ENCODE measurements around the gene TRPM3. TPM values are rescaled to one million over a fixed set of nuclear protein-coding genes. Genes with fewer than 3 reads are reported as not detected.

The TRPM3 gene
- total and polyA plus RNA-seq, 9 of the 15 experiments (the other 6 are each of a cell fraction or from before 2014, with no cell fraction given) = 0.04 TPM; not detected in 8

DNA sequence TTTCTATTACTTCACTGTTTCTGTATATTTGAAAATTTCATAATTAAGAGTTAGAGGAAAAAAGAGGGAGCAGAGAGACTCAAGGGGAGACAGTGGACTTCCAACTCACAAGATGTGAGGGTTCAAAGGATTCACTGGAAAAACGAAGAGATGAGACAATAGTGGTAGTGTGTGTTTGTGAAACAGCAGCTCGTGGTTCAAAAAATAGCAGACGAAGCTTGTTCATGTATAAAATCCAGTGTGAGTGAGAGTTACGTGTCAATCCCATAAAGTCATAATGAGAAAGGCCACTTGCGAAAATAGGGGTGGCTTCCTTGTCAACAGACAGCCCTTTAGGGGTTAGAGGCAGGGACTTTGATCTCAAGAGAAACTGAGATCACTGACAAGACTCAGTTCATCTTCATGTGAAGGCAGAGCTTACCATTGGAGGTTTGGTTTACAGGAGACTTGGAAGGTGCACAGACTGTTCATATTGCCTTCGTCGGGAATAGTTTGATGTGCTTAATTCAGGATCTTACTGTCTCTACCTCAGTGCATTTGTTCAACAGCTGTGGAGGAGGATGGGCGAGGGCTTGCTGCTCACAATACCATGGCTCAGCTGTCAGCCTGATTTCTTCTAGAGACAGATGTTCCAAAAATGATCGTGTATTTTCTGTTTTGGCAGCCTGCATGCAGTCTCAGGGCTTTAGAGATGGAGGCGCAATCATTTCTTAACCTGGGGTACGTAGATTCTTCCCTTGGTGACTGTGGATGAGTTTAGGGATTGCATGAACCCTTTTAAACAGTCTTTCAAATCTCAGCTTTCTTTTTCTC lies 601.3 kb downstream of the TRPM3 start:
- Histone ChIP-seq H3K4me1 (replicated peaks in 1 of 2; ENCODE audit: control insufficient read depth in 2 of 2, insufficient read depth in 2 of 2, low read length in 2 of 2) (no peaks in the 10 kb centered on the region; a peak in 2 of 5 replicates), H3K36me3 (ENCODE audit: control insufficient read depth, insufficient read depth, low read length) (no peaks in the 10 kb centered on the region), H3K27me3 (ENCODE audit: control insufficient read depth in 2 of 2, insufficient read depth in 2 of 2, low read length in 2 of 2) (no peaks in the 10 kb centered on the region), H3K4me3 (no peak overlapping the region), H3K79me2 (ENCODE audit: control insufficient read depth, insufficient read depth, low read length) (no peaks in the 10 kb centered on the region), H4K20me1 (replicated peaks; ENCODE audit: control insufficient read depth, insufficient read depth, low read length) (no peaks in the 10 kb centered on the region), H3K9me3 (replicated peaks; ENCODE audit: control insufficient read depth, insufficient read depth, low read depth, low read length) (no peaks in the 10 kb centered on the region), H3K27ac (ENCODE audit: extremely low read depth, low read depth, low read length) (no peak overlapping the region), H3K9ac (ENCODE audit: insufficient read depth in 1 of 2, low read depth in 2 of 2, low read length in 2 of 2) (no peak overlapping the region), H3K9me1 (ENCODE audit: control insufficient read depth, insufficient read depth, low read length) (no peaks in the 10 kb centered on the region), H3K4me2 (ENCODE audit: insufficient read depth, low read length) (no peak overlapping the region), H2AFZ (ENCODE audit: low read depth, low read length) (no peak overlapping the region)
- intact Hi-C loops (cut with micrococcal nuclease) = no loop called here
- BruUV-seq (replicated peaks) = no TSS peak
- CTCF ChIA-PET (ENCODE audit: low intra/inter-chr PET ratio) = no interaction called here
- WGBS (ENCODE audit: insufficient coverage, low coverage, missing lambda C conversion rate) = 8% methylated on average over 9 of the region's 11 CpGs
- POLR2A ChIA-PET = interaction anchor here (0.9 kb wide), 1 partner anchor 180 kb away, joined by 3 read pairs; no protein-coding TSS in a partner anchor
- in situ Hi-C loops (cut with MboI) = no loop called here
- no peak for FAIRE-seq
- no peak for DNase-seq (ENCODE audit: extremely low read depth in 1 of 4, low spot score in 3 of 4)
- no peak for ATAC-seq
- TF ChIP-seq SNAPC5 (CRISPR knock-in tag; IDR thresholded peaks at IDR 0.05) (no peak), XRCC4 (IDR thresholded peaks at IDR 0.05; ENCODE audit: extremely low read depth, insufficient read depth, insufficient read length) (no peak), ETV6 (IDR thresholded peaks at IDR 0.05; ENCODE audit: borderline replicate concordance in 1 of 2, low read depth in 2 of 2, low read length in 1 of 2) (no peak), ETV6 (CRISPR knock-in tag; IDR thresholded peaks at IDR 0.05; ENCODE audit: borderline replicate concordance) (no peak), ZNF764 (CRISPR knock-in tag; IDR thresholded peaks at IDR 0.05; ENCODE audit: low read depth) (no peak), SMARCC2 (IDR thresholded peaks at IDR 0.05; ENCODE audit: low read depth) (no peak), ZNF449 (CRISPR knock-in tag; IDR thresholded peaks at IDR 0.05) (no peak), NBN (IDR thresholded peaks at IDR 0.05; ENCODE audit: low read depth) (no peak), LEF1 (IDR thresholded peaks at IDR 0.05) (no peak), SMAD4 (CRISPR knock-in tag; conservative IDR thresholded peaks at IDR 0.05) (no peak), ZSCAN29 (IDR thresholded peaks at IDR 0.05) (no peak), ZNF232 (CRISPR knock-in tag; IDR thresholded peaks at IDR 0.05) (no peak), FOXP1 (CRISPR knock-in tag; IDR thresholded peaks at IDR 0.05) (no peak), ZNF431 (CRISPR knock-in tag; IDR thresholded peaks at IDR 0.05) (no peak), ZBED1 (IDR thresholded peaks at IDR 0.05) (no peak)
- TF ChIP-seq, protein P1, sequence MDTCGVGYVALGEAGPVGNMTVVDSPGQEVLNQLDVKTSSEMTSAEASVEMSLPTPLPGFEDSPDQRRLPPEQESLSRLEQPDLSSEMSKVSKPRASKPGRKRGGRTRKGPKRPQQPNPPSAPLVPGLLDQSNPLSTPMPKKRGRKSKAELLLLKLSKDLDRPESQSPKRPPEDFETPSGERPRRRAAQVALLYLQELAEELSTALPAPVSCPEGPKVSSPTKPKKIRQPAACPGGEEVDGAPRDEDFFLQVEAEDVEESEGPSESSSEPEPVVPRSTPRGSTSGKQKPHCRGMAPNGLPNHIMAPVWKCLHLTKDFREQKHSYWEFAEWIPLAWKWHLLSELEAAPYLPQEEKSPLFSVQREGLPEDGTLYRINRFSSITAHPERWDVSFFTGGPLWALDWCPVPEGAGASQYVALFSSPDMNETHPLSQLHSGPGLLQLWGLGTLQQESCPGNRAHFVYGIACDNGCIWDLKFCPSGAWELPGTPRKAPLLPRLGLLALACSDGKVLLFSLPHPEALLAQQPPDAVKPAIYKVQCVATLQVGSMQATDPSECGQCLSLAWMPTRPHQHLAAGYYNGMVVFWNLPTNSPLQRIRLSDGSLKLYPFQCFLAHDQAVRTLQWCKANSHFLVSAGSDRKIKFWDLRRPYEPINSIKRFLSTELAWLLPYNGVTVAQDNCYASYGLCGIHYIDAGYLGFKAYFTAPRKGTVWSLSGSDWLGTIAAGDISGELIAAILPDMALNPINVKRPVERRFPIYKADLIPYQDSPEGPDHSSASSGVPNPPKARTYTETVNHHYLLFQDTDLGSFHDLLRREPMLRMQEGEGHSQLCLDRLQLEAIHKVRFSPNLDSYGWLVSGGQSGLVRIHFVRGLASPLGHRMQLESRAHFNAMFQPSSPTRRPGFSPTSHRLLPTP (IDR thresholded peaks at IDR 0.05; ENCODE audit: borderline replicate concordance, extremely low read depth, insufficient read length) = no peak

All from K562 (cell line).